HFFc6 (cell line): Measurements from ENCODE around the gene ATP23. TPM values are rescaled to one million over a fixed set of nuclear protein-coding genes. Genes with fewer than 3 reads are reported as not detected.

Source experiments
- DNase-seq: peaks from one replicate; pipeline ENCODE4 v3.0.0-alpha.2; 2018
- H3K27ac Mint-ChIP-seq: 2 replicates; pipeline ENCODE4 v1.8.0; 2020; ENCODE audit warnings: mild to moderate bottlenecking, mixed read lengths
- H3K27me3 Mint-ChIP-seq: 2 replicates; pipeline ENCODE4 v1.8.0; 2021; ENCODE audit warnings: mild to moderate bottlenecking, moderate library complexity, mixed read lengths; ENCODE audit not compliant: insufficient read depth
- H3K36me3 Mint-ChIP-seq: 2 replicates; pipeline ENCODE4 v1.8.0; 2021; ENCODE audit warnings: low read depth, mixed read lengths
- H3K4me1 Mint-ChIP-seq: 2 replicates; pipeline ENCODE4 v1.8.0; 2020; ENCODE audit warnings: low read depth, mixed read lengths
- H3K4me3 Mint-ChIP-seq: 2 replicates; pipeline ENCODE4 v1.8.0; 2020; ENCODE audit warnings: mild to moderate bottlenecking, moderate library complexity, mixed read lengths
- H3K9me3 Mint-ChIP-seq: 2 replicates; pipeline ENCODE4 v1.8.0; 2020; ENCODE audit warnings: mild to moderate bottlenecking, mixed read lengths
- CTCF ChIP-seq: fragments of 200-600 bp; sonication (generic); IDR thresholded peaks from 2 replicates; pipeline ENCODE4 v1.5.0; 2021; ENCODE audit warnings: antibody characterized with exemption, mild to moderate bottlenecking
- total RNA-seq, 6 experiments: library from RNA; stranded (reverse); fragmentation: NEBNext Ultra II Directional; extraction: Animal tissue kit (Norgen Biotek cat#: 25700); gene quantifications; 2 replicates in 1 of 6; 3 replicates in 5 of 6; pipeline ENCODE4 v1.2.3, GENCODE V29; 2021

ATP23 gene
- total RNA-seq, 6 experiments from 2014 or later = 3.1 to 4.0 (median 3.6) TPM

- DNase-seq = no peak
- no peak for TF ChIP-seq CTCF
- peaks cover 5% of the 10 kb centered on the region for H3K9me3 Mint-ChIP-seq
- H3K27ac Mint-ChIP-seq = no peak overlapping the region
- no peaks in the 10 kb centered on the region for H3K27me3 Mint-ChIP-seq
- peak overlapping the region; percentile 61; the same call in 1 of the 2 replicates for H3K4me3 Mint-ChIP-seq
- no peaks in the 10 kb centered on the region for H3K36me3 Mint-ChIP-seq
- H3K4me1 Mint-ChIP-seq = peaks cover 8% of the 10 kb centered on the region; the same call in 1 of the 2 replicates
Measured at GRCh38 chr12:57965766-57966165, 24.4 kb downstream of the ATP23 start.

- H3K27me3 Mint-ChIP-seq = no peaks in the 10 kb centered on the region
- TF ChIP-seq CTCF = no peak
- no peak for DNase-seq
- H3K4me3 Mint-ChIP-seq = no peak overlapping the region
- peaks cover 8% of the 10 kb centered on the region; the same call in 1 of the 2 replicates for H3K4me1 Mint-ChIP-seq
- no peak overlapping the region for H3K27ac Mint-ChIP-seq
- no peaks in the 10 kb centered on the region for H3K36me3 Mint-ChIP-seq
- H3K9me3 Mint-ChIP-seq = peaks cover 5% of the 10 kb centered on the region
Measured at GRCh38 chr12:57966536-57966935, 25.2 kb downstream of the ATP23 start.

- H3K4me3 Mint-ChIP-seq = no peak overlapping the region
- H3K36me3 Mint-ChIP-seq = no peaks in the 10 kb centered on the region
- peak; percentile 50 for DNase-seq
- peaks cover 12% of the 10 kb centered on the region for H3K4me1 Mint-ChIP-seq
- H3K27ac Mint-ChIP-seq = no peak overlapping the region
- no peaks in the 10 kb centered on the region; the same call in 1 of the 2 replicates for H3K9me3 Mint-ChIP-seq
- TF ChIP-seq CTCF = peak; percentile 85
- peaks cover 8% of the 10 kb centered on the region; the same call in 1 of the 2 replicates for H3K27me3 Mint-ChIP-seq
Measured at GRCh38 chr12:57983146-57983857, 41.9 kb downstream of the ATP23 start.

GRCh38 chr12:57983858-57984505 lies 42.6 kb downstream of the ATP23 start:
- H3K4me1 Mint-ChIP-seq = peaks cover 12% of the 10 kb centered on the region
- H3K36me3 Mint-ChIP-seq = no peaks in the 10 kb centered on the region
- H3K27ac Mint-ChIP-seq = no peak overlapping the region
- no peak overlapping the region for H3K4me3 Mint-ChIP-seq
- no peaks in the 10 kb centered on the region; the same call in 1 of the 2 replicates for H3K9me3 Mint-ChIP-seq
- peaks cover 4% of the 10 kb centered on the region for H3K27me3 Mint-ChIP-seq
- DNase-seq = no peak
- TF ChIP-seq CTCF = no peak

- H3K36me3 Mint-ChIP-seq = no peaks in the 10 kb centered on the region
- H3K4me3 Mint-ChIP-seq = no peak overlapping the region
- TF ChIP-seq CTCF = no peak
- no peak for DNase-seq
- H3K27me3 Mint-ChIP-seq = no peaks in the 10 kb centered on the region; the same call in 1 of the 2 replicates
- H3K9me3 Mint-ChIP-seq = no peaks in the 10 kb centered on the region; the same call in 1 of the 2 replicates
- H3K4me1 Mint-ChIP-seq = peaks cover 12% of the 10 kb centered on the region
- no peak overlapping the region for H3K27ac Mint-ChIP-seq
Measured at GRCh38 chr12:57984629-57985151, 43.3 kb downstream of the ATP23 start.
